Mesenteric fat pad (tissue), 1 donor: Measurements from ENCODE around the gene SCAP. TPM values are rescaled to one million over a fixed set of nuclear protein-coding genes. Genes with fewer than 3 reads are reported as not detected.
A peak's percentile ranks its signal among the peaks of the same experiment; 100 is the strongest.

Source experiments
- DNase-seq: peaks from one replicate; pipeline ENCODE4 v3.0.0-alpha.2; 2020; ENCODE audit warnings: low spot score
- total RNA-seq: library from RNA; stranded (reverse); fragmentation: NEBNext Ultra II Directional; extraction: Animal tissue kit (Norgen Biotek cat#: 25700); gene quantifications from one replicate; pipeline ENCODE4 v1.2.1, GENCODE V29; 2021
- donor health status: DM: yes; HTN: yes; CAD: no.

The SCAP gene
- total RNA-seq, 1 donor from 2014 or later: 72.8 TPM

DNA sequence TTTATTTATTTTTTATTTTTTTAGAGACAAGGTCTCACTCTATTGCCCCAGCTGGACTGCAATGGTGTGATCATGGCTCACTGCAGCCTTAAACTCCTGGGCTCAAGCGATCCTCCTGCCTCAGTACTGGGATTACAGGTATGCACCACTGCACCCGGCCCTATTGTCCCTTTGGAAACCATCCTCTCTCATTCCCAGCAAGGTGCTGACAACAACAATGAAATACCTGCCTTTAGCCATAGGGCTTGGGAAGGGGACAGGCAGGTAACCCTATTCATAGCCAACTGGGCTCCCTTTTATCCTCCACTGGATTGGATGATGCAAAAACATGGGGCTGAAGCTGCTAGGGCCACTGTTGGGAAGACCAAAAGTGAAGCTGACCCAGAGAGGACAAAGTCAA is 43.1 kb downstream of the SCAP start:
- DNase-seq: peak; percentile 11

DNA sequence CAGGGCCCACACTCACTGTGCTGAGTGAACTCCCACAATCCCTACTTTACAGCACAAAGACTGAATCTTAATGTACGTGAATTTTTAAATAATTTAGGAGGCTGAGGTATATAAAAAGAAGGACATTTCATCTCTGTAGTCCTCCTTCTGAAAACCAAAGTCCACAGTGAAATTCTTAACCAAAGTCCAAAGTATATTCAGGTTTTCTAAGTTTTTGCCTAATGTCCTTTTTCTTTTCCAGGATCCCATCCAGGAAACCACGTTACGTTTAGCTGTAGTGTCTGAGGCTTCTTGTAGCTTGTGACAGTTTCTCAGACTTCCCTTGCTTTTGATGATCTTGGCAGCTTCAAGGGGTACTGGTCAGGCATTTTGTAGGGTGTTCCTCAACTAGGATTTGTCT is 44.5 kb downstream of the SCAP start:
- no peak for DNase-seq

DNA sequence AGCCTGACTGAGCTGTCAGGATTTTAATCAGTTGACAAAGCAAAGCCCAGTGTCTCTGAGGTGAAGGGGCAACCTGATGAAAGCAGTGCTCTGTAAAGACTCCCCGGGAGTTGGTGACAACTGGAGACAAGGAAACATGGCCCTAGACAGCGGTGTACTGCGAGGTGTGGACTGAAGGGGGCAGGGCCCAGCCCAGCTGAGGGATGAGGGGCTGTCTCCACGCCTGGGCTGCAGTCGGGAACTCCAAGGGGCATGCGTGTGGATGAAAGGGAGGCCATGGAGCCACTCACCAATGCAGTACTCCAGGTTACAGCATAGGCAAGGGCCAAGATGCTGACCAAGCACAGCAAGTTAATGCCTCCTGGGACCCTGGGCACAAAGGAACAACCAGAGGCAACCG is 45.1 kb downstream of the SCAP start:
- peak; percentile 73 for DNase-seq

DNA sequence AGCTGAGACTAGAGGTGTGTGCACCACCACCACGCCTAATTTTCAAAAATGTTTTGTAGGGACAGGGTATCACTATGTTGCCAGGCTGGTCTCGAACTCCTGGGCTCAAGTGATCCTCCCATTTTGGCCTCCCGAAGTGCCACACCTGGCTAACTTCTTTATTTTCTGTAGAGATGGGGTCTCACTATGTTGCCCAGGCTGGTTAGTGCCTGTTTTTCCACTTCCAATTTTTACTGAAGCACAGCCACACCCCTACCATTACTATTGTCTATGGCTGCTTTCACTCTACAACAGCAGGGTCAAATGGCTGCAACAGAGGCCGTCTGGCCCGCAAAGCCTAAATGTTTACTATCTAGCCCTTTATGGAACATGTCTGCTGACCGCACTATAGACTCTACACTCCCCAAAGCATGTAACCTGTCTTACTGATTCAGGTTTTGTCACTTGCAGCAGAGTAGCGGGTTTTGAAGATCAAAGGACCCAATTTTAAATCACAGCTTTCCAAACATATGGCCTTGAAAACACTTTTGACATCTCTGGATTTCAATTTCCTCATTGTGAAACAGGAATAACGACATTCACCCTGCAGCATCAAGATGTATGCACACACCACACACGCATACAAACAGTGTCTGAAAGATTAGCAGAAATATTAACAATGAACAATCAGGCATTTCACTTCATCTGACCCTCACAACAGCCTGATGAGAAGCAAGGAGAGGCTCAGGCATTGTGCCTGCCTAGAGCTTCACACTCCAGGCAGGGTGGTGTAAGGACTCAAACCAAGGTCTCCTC is 46.1 kb downstream of the SCAP start:
- peak; percentile 33 for DNase-seq

DNA sequence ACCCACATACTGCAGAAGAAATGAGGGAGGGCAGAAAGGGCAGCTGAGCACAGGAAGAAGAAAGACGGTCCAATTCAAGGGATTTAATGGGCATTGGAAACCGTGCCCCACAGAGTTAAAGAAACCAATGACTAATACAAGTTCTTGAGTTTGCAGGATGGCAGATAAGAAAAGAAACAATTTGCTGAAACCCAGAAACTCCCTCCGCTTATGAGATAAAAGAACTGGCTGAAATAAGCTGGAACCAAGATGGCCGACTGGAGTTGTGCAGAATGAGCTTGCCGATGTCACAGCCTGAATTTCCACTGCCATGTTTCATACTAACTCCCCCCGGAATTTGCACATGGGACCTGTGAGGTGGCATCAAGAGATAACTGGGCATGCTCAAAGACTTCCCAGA is 47.1 kb downstream of the SCAP start:
- DNase-seq: no peak

DNA sequence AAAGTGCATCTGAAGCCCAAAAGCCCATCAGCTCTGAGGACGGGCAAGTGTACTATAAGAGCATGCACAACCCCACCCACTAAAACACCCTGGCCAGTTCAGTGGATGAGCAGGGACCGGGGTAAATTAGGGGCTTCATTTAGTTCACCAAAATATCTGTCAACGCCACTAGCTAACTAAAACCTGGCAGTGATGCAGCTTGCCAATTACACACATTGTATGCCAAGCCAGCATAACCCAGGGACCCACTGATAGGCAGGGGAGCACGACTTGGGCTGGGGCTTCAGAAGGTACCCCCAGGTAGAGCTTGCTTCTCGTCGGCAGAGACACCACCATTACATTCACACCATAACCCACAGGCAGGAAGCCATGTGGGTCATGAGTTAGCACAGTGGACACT is 47.9 kb downstream of the SCAP start:
- no peak for DNase-seq

DNA sequence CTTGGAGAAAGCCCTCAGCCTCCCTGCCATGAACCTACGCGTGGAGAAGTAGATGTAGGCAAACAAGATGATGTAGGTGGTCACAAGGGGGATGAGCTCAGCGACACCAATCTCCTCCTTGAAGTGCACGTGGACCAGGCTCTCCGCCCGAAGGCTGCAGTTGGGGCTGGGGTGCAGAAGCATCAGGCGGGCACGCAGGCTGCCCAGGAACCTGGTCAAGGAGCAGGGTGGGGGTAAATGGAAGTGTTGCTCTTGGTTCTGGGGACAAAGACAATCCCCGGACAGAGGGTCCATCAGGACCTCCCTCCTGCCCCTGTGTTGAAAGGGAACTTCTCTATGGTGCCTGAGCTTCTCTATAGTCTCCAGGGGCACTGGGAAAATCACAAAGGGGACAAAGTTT is 49.8 kb downstream of the SCAP start:
- no peak for DNase-seq

DNA sequence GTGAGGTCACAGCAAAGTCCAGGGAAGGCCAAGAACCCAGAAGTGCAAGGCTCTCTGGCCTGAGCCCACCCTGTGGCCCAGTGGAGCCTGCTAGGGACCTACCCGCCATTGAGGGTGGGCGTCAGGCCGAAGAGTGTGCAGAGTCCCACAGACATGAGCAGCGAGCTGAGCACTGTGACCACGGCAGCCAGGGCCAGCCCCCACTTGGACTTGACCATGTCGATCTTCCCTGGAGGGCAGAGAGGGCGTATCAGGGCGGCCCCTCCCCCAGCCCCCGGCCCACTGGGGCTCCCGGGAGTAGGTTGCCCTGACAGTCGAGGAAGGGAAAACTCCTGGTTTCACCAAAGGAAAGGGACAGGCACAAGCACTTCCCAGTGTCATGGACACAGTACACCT is 50.4 kb downstream of the SCAP start:
- no peak for DNase-seq

DNA sequence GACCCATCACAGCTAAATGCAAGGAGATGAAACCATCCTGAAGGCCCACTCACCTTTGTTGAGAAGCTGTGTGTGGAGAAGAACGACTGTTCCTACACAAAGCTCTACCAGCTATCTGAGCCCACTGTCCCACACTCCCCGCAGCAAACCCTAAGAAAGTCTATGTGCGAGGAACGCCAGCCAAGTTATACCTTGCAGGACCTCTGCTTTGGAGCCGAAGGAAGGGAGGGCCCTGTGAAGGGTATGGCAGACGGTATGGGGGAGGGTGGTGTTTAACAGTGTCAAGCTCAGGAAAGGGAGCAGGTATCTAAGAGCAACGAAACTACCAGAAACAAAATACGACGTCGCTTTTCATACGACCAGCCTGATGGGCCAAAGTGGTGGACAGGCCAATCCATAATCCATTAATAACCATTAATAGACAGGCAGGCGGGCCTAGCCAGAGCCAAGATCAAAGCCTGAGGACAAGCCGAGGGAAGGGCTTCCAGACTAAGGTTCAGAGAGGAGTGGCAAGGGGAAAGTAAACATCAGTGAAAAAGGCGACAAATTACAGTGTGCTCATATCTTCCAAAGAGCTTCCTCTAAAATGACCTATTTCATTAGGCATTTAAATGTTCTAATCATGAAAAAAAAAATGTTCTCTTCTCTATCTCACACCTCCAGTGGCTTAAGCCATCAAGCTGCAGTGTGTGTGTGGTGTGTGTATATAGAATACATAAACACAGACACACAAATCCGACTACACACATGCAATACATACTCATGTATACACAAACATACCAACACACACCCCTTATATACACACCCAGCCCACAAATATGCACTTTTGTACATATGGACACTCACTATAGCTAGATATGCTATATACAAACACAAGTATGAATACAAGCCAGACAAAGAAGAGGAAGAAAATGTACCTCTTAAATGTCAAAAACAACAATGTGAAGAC is 51.0 kb downstream of the SCAP start:
- no peak for DNase-seq

DNA sequence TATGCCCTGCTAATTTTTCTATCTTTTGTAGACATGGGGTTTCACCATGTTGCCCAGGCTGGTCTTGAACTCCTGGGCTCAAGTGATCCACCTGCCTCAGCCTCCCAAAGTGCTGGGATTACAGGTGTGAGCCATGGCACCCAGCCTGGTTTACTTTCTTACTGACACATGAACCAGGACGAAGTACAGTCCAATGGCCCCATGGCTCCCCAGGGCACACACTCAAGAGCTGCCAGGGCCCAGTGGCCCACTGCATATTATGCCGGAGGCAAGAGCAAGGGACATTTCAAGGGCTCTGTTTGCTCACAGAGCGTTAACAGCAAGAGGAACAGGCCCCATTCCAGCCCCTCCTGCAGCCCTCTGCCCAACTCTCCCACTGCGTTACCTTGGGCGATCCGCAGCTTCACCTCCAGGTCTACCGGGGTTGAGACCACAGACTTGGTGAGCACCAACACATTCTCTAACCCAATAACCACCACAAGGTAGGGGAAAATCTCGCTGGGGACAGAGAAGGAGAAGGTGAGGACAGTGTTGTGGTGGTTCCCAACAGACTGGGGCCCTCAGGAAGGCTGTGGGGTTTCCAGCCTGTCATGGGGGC is 52.1 kb downstream of the SCAP start:
- DNase-seq: no peak

DNA sequence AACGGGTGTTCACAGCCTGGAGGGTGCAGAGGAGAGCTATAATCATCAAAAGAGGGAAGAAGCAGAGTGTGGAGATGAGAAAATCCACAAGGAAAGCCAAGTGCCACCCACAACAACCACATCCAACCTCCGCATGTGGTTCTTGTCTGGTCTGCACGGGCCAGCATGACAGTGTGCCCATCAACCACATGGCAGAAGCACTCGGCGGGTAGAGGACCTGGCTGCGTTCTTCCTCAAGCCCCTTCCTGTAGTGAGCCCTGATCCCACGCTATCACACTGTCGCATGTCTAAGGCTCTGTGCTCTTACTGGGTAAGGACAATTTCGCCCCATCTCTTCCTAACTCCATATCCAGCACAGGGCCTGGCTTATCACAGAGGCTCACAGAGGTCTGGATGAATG is 53.0 kb downstream of the SCAP start:
- no peak for DNase-seq

DNA sequence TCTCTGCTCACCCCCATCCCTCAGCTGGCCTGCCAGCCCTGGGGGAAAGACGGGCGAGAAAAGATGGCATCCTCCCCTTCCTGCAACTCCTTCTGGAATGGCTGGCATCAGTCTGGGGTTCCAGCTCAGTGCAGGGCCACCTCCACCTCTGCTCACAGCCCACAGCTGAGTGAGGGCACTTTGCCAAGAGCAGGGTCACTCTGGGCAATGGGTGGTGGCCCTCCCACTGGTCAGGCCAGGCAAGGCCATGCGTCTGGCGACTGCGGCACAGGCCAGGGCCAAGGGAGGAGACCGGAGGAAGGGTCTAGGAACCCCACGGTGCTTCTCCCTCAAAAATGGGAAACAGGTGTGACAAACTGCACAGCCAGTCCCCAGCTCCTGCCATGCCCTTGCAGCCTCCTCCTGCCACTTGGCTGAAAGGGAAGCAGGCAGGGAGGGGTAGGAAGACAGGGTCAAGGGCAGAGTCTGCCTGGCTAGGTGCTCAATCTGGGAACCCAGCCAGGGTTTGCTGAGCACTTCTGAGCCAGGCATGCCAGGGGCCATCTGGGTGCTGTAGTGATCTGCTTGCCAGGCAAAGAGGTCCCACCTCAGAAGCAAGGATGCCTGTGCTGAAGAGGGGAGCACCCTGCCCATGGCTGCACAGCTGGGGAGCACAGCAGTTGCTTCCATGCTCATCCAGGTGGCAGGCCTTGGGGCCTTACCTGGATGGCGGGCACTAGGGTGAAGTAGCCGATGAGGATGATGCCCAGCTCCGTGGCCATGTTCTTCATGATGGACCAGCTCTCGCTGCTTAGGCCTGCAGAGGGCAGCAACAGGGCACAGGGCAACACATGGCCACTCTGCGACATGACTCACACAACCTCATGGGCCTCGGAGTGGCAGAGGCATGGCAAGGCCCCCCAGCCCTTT is 53.7 kb downstream of the SCAP start:
- no peak for DNase-seq

DNA sequence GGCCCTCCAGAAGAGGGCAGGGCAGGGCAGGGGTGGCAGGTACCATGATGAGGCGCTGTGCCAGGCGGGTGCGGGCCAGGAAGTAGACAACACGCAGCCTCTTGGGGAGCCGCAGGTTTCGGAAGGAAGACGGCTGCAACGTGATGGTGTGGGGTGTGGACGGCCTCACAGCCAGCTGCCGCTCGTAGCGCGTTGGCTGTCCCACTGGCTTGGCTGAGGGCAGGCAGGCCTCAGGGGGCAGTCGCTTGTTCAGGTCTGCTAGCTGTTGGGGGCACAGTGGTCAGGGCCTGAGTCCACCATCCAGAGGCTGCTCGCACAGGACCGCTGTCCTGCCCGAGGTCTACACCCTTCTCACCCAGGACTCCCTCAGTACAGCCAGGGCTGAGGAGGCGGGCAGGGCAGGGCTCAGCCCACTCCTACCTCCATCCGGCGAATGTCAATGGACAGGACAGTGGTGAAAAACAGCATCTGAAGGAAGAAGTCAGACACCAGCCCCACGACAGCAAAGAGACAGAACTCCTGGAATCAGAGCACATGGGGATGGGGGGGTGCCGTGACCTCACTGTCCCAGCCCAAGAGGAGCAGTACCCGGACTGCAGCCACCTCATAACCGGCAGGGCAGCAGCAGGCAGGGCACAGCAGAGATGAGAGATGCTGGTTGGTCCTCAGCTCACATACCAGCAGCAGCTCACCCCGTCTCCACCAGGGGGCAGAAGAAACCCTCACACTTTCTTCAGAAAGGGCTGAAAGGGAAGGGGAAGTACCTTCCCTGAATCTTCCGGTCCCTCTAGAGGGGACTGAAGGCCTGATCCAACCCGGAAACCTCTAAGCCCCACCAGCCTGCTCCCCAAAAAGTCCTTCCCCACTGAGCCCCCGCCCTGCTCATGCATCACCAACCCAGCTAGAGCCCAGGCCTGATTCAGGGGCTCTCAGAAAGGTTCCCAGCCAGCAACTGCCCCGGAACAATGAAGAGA is 54.9 kb downstream of the SCAP start:
- DNase-seq: no peak

DNA sequence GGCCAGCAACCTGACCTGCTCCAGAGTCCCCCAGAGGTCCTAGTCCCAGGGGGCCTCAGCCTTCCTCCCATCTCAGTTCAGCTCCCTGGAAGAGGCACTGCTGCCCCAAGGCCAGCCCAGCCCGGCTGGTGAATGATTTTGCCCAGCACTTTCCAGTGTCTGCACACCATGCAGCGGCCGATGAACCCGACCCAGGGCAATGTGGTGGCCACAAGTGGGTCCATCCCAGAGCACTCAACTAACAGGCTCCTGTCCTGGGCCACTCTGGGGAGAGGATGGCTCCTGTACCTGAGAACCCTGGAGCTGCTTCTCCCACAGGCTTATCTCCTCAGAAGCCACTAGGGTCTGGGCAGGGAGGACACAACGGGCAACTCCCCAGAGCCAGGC is 55.7 kb downstream of the SCAP start:
- no peak for DNase-seq

DNA sequence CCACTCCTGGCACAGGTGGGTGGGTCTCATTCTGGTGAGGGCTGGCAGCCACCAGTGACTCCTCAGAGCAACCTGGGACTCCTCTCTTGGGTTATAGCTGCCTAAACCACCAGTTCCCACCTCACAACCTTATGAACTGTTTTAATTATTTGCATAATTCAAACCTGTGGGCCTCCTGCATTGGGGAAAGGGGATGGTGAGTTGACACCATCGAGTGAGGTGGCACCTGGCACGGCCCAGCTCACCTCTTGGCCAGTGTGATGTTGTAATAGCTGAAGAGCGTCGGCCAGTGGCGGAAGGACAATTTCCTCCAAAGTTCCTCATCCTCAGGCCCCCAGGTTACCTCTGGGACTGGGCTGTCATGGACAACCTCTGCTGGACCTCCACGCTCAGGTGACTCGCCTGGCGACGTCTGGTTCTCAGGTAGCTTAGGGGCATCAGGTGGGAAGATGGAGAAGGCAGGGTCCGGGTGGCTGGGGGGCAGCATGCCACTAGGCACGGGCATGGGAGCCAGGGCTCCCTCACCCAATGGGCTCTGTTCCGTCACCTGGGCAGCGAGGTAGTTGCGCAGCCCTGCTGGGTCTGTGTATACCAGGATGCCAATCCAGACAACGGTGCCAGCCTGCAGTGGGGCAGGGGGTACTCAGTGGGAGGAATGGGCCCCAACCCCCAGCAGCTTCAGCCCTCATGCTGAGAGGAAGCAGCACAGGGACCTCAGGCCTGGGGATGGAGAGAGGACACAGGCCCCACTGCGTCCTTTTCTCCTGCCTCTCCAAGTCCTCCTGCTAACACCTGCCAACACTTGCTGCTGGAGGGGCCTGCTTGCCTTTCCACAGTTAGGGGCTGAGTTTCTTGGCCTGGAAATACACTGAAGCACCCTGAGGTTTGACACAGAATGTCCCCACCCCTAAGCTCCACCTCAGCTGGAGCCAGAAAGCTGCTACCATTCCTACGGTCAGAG is 56.4 kb downstream of the SCAP start:
- DNase-seq: no peak

DNA sequence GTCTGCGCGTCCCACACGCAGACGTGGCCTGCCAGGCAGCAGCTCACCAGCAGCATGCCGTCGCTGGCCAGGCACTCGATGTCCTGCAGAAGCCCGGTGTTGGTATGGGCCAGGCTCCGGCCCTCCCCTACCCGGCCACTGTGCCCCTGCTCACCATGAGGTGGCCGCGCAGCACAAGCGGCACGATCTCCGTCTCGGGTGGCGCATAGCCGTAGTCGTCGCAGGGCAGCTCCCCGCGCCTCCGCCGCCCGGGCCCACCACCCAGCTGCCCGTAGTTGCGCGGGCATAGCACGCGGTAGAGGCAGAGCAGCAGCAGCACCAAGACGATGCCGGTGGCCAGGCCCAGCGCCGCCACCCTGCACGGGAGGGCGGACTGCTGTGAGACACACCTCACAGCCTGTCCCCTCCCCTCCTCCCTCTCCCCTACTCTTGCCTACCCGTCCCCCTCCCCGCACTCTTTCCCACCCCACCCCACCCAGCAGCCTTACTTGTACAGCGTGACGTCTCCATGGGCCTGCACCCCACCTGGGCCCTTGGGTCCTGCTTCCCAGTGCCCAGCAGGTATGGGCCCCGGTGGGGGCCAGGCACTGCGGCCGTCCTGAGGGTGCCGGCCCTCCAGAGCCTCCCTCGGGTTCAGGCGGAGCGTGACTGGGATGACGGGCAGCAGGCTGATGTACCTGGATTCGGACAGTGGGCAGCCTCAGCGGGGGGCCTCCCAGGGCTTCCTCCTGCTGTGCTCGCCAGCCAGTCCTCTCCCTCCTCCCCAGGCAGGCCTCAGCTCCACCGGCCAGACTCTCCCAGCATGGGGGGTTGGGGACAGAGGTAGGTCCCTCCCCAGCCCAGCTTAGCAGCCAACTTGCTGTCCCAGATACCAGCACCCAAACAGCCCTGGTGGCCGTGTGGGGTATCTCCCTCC is 57.3 kb downstream of the SCAP start:
- no peak for DNase-seq

DNA sequence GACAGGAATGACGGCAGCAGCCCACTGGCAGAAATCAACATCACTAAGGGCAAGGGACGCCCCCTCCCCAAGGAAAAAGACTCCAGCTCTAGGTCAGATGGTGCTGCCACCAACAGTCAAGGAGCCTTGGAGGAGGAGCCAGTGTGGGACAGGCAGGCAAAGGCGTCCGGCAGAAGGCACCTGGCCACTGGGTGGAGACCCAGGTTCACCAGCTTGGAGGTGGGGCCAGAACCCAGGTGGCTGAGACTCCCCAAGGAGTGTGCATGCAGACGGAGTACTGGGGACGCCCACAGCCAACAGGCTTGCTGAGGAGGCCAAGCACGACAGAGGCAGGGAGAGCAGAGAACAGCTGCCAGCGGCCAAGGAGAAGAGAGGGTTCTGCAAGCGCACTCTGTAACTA is 59.7 kb downstream of the SCAP start:
- DNase-seq: no peak
